Adrenal gland (tissue), 5 donors: ENCODE data around the gene PTGER4.

Experiments used
- CTCF ChIP-seq, 6 experiments: fragments of 450-650 bp in 4 of 6; fragments of 200-600 bp in 2 of 6; sonication (generic) in 1 of 6; IDR thresholded peaks; 1 replicate in 5 of 6; 2 replicates in 1 of 6; pipeline versions ENCODE4 v1.5.1 to v1.8.0; 2016 to 2021; ENCODE audit warnings: antibody characterized with exemption in 6 of 6, mild to moderate bottlenecking in 2 of 6, moderate library complexity in 1 of 6
- POLR2A ChIP-seq, 2 donors: fragments of 450-650 bp; IDR thresholded peaks; one replicate each; pipeline ENCODE4 v1.6.1; 2017; ENCODE audit warnings: antibody characterized with exemption in 2 of 2, mild to moderate bottlenecking in 2 of 2, moderate library complexity in 1 of 2
- donor health status: DM: no; HTN: no; CAD: no.

- TF ChIP-seq CTCF (IDR thresholded peaks at IDR 0.05) (no peak), POLR2A (IDR thresholded peaks at IDR 0.05) (peak; percentile 83 to 86)
Measured at GRCh38 chr5:40679913-40680681, at the start of gene PTGER4.
